Measurements from ENCODE around the gene DSTN. TPM values are rescaled to one million over a fixed set of nuclear protein-coding genes. Genes with fewer than 3 reads are reported as not detected.

DSTN gene
- total RNA-seq, 1 experiment from 2014 or later = 202 TPM

DNA sequence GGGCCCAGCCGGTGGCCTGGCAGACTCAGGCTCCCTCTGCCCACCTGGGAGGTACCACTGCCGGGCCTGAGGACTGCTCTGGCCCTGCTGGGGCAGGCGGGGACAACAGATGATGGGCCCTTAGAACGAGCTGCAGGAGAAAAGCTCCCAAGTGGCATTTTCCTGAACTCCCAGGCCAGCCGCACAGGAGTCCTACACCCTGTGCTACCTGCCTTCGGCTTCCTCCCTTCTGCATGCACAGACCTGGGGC is 41.3 kb downstream of the DSTN start:
- H3K9me3 ChIP-seq (ENCODE audit: control insufficient read depth in 1 of 2, insufficient read depth in 1 of 2, low read depth in 1 of 2, low read length in 2 of 2) = no peaks in the 10 kb centered on the region
- intact Hi-C loops (cut with micrococcal nuclease) = no loop called here
- DNase-seq (ENCODE audit: low read depth, low spot score) (no peak), ATAC-seq (peak; percentile 81)
- ChIA-PET CTCF (interaction anchor here (1.4 to 2.4 kb wide), 2 partner anchors 10 to 74 kb away, joined by 6 to 10 read pairs; no protein-coding TSS in a partner anchor), POLR2A (interaction anchor here (1.8 kb wide), 1 partner anchor 41 kb away, joined by 5 read pairs; the partner anchor contains the start of gene DSTN), RAD21 (ENCODE audit: low non-redundant PET in 1 of 2, low total read pairs in 2 of 2, uncharacterized antibody in 2 of 2, unreplicated experiment in 2 of 2) (no interaction called here)
- no peaks in the 10 kb centered on the region for H3K4me1 ChIP-seq (ENCODE audit: control insufficient read depth in 1 of 2, insufficient read depth in 2 of 2, low read length in 2 of 2)
- H4K20me1 ChIP-seq (ENCODE audit: insufficient read depth) = no peaks in the 10 kb centered on the region
- no TSS peak for BruUV-seq (replicated peaks)
- H3K27me3 ChIP-seq (ENCODE audit: insufficient read depth, low read length) = no peaks in the 10 kb centered on the region
- H3K4me3 ChIP-seq (replicated peaks in 1 of 2; ENCODE audit: low read depth in 1 of 2, low read length in 2 of 2) = no peak overlapping the region
- no peaks in the 10 kb centered on the region; the same call in 1 of the 2 replicates for H3K79me2 ChIP-seq (ENCODE audit: insufficient read depth, low read length)
- 0 out of 2 replicates have a peak, but pooled peaks have one; percentile 44 for TF ChIP-seq RAD21 (IDR thresholded peaks at IDR 0.05; ENCODE audit: low read depth)
- TF ChIP-seq CBX3 (IDR thresholded peaks at IDR 0.05; ENCODE audit: low read depth) = no peak
- TF ChIP-seq ZNF274 (IDR thresholded peaks at IDR 0.05; ENCODE audit: low read depth, low read length) = no peak
- no peak for TF ChIP-seq YY1 (IDR thresholded peaks at IDR 0.05; ENCODE audit: extremely low read depth, insufficient replicate concordance, low read depth, low read length)
- no peak for TF ChIP-seq POLR2AphosphoS5 (IDR thresholded peaks at IDR 0.05; ENCODE audit: low read depth, low read length)
- no peak for TF ChIP-seq FOSL1 (IDR thresholded peaks at IDR 0.05; ENCODE audit: low read depth)
- TF ChIP-seq, protein P1, sequence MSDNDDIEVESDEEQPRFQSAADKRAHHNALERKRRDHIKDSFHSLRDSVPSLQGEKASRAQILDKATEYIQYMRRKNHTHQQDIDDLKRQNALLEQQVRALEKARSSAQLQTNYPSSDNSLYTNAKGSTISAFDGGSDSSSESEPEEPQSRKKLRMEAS (IDR thresholded peaks at IDR 0.05) = no peak
- no peak for TF ChIP-seq TCF7L2 (IDR thresholded peaks at IDR 0.05; ENCODE audit: borderline replicate concordance, extremely low read depth, insufficient read depth, insufficient read length)
- no peak for TF ChIP-seq ELF1 (IDR thresholded peaks at IDR 0.05; ENCODE audit: borderline replicate concordance, low read depth)
- no peak overlapping the region for H3K9ac ChIP-seq (ENCODE audit: low read length)
- peaks cover 0 to 6% of the 10 kb centered on the region in 2 experiments; a peak in 2 of 4 replicates for H3K36me3 ChIP-seq (ENCODE audit: control insufficient read depth in 1 of 2, insufficient read depth in 2 of 2, low read length in 2 of 2)
- H3K9me2 ChIP-seq (ENCODE audit: insufficient read depth) = no peaks in the 10 kb centered on the region
- no peak overlapping the region; the same call in 1 of the 2 replicates for H3K27ac ChIP-seq (ENCODE audit: low read depth, low read length)
- no peak overlapping the region for H2AFZ ChIP-seq (ENCODE audit: low read depth, low read length, poor library complexity, severe bottlenecking)
- H3K4me2 ChIP-seq (ENCODE audit: low read length) = no peak overlapping the region

DNA sequence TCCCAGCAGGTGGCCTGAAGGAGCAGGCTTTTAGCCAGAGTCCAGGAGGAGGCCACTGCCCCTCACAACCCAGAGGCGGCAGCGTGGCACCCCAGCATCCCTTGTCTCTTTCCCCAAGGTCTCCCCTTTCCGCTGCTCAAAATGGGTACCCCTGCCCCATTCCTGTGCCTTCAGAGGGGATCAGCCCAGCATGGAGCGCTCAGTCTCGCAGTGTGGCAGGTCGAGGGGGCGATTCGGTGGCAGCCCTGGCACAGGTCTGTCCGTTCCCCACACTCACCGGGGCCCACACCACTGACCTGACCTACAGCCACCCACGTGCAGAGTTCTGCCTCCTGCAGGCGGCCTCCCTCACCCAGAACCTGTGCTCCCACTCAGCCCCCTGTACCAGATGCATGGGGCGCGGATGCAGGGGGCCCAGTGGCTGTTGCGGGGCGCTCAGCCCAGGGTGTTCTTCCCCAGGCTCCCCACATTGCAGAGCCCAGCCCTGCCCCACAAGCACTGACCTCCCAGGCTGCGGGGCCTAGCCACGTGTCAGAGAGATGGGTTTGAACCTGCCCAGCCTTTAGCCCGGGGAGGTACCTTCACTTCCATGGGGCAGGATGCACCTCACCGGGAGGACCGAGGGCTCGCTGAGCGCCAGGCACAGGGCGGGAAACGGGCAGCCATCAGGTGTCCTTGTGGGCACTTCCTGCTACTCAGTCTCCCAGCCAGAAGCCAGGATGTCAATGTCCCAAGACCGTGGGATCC is 41.8 kb downstream of the DSTN start:
- ATAC-seq (peak; percentile 26), DNase-seq (ENCODE audit: low read depth, low spot score) (peak; percentile 6)
- intact Hi-C loops (cut with micrococcal nuclease) = no loop called here
- BruUV-seq (replicated peaks) = no TSS peak
- Histone ChIP-seq H3K9me2 (ENCODE audit: insufficient read depth) (no peaks in the 10 kb centered on the region), H3K79me2 (ENCODE audit: insufficient read depth, low read length) (no peaks in the 10 kb centered on the region), H3K9me3 (ENCODE audit: control insufficient read depth in 1 of 2, insufficient read depth in 1 of 2, low read depth in 1 of 2, low read length in 2 of 2) (no peaks in the 10 kb centered on the region), H3K4me2 (ENCODE audit: low read length) (no peak overlapping the region), H2AFZ (ENCODE audit: low read depth, low read length, poor library complexity, severe bottlenecking) (no peak overlapping the region), H3K27me3 (ENCODE audit: insufficient read depth, low read length) (no peaks in the 10 kb centered on the region), H3K4me3 (replicated peaks in 1 of 2; ENCODE audit: low read depth in 1 of 2, low read length in 2 of 2) (no peak overlapping the region), H3K36me3 (ENCODE audit: control insufficient read depth in 1 of 2, insufficient read depth in 2 of 2, low read length in 2 of 2) (peaks cover under 1 to 6% of the 10 kb centered on the region in 2 experiments; a peak in 2 of 4 replicates), H3K4me1 (ENCODE audit: control insufficient read depth in 1 of 2, insufficient read depth in 2 of 2, low read length in 2 of 2) (no peaks in the 10 kb centered on the region), H3K9ac (ENCODE audit: low read length) (no peak overlapping the region), H4K20me1 (ENCODE audit: insufficient read depth) (no peaks in the 10 kb centered on the region), H3K27ac (ENCODE audit: low read depth, low read length) (peak overlapping the region; percentile 40; the same call in 1 of the 2 replicates)
- RAD21 ChIA-PET (ENCODE audit: low non-redundant PET in 1 of 2, low total read pairs in 2 of 2, uncharacterized antibody in 2 of 2, unreplicated experiment in 2 of 2) = no interaction called here
- POLR2A ChIA-PET = no interaction called here
- CTCF ChIA-PET = interaction anchor here (2.4 kb wide), 1 partner anchor 75 kb away, joined by 10 read pairs; no protein-coding TSS in a partner anchor
- TF ChIP-seq, protein P2, sequence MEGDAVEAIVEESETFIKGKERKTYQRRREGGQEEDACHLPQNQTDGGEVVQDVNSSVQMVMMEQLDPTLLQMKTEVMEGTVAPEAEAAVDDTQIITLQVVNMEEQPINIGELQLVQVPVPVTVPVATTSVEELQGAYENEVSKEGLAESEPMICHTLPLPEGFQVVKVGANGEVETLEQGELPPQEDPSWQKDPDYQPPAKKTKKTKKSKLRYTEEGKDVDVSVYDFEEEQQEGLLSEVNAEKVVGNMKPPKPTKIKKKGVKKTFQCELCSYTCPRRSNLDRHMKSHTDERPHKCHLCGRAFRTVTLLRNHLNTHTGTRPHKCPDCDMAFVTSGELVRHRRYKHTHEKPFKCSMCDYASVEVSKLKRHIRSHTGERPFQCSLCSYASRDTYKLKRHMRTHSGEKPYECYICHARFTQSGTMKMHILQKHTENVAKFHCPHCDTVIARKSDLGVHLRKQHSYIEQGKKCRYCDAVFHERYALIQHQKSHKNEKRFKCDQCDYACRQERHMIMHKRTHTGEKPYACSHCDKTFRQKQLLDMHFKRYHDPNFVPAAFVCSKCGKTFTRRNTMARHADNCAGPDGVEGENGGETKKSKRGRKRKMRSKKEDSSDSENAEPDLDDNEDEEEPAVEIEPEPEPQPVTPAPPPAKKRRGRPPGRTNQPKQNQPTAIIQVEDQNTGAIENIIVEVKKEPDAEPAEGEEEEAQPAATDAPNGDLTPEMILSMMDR (IDR thresholded peaks at IDR 0.05 in 2 of 3, conservative IDR thresholded peaks at IDR 0.05 in 1 of 3; ENCODE audit: borderline replicate concordance in 1 of 3, insufficient read depth in 1 of 3, low read depth in 2 of 3, low read length in 2 of 3) = peak; percentile 32 to 54 (median 48); a peak in 4 of 6 replicates
- no peak for TF ChIP-seq SIN3A (IDR thresholded peaks at IDR 0.05; ENCODE audit: low read depth)
